Neural cell (in vitro differentiated cells): Measurements from ENCODE around the gene F2R. TPM values are rescaled to one million over a fixed set of nuclear protein-coding genes. Genes with fewer than 3 reads are reported as not detected.

Source experiments
- H2AFZ ChIP-seq: fragments of 200-600, 300-800 bp; sonication (generic), shearing (Covaris generic); 2 replicates; pipeline ENCODE4 v1.6.0; 2014; ENCODE audit warnings: low read depth, mild to moderate bottlenecking, antibody characterized with exemption, low read length, moderate library complexity
- H3F3A ChIP-seq: fragments of 200-600 bp; shearing (Covaris generic); 2 replicates; pipeline ENCODE4 v1.6.1; 2016; ENCODE audit warnings: mild to moderate bottlenecking, moderate library complexity, mixed read lengths, antibody characterized with exemption, low read length; ENCODE audit not compliant: insufficient read depth, poor library complexity, severe bottlenecking
- H3K27ac ChIP-seq: fragments of 200-600, 300-800 bp; sonication (generic), shearing (Covaris generic); 2 replicates; pipeline ENCODE4 v1.5.1; 2014; ENCODE audit warnings: mild to moderate bottlenecking, low read length, moderate library complexity
- H3K27me3 ChIP-seq: fragments of 300-800, 200-600 bp; sonication (generic), shearing (Covaris generic); 2 replicates; pipeline ENCODE4 v1.6.0; 2014; ENCODE audit warnings: mild to moderate bottlenecking, low read depth, low read length, moderate library complexity; ENCODE audit not compliant: insufficient read depth
- H3K36me3 ChIP-seq: fragments of 300-800, 200-600 bp; sonication (generic), shearing (Covaris generic); 2 replicates; pipeline ENCODE4 v1.5.1; 2014; ENCODE audit warnings: mild to moderate bottlenecking, antibody characterized with exemption, low read length, moderate library complexity; ENCODE audit not compliant: insufficient read depth
- H3K4me2 ChIP-seq: fragments of 300-800, 200-600 bp; sonication (generic), shearing (Covaris generic); 2 replicates; pipeline ENCODE4 v1.6.0; 2014; ENCODE audit warnings: mild to moderate bottlenecking, low read length
- H3K4me3 ChIP-seq: fragments of 300-800, 200-600 bp; sonication (generic), shearing (Covaris generic); 2 replicates; pipeline ENCODE4 v1.5.1; 2014; ENCODE audit warnings: mild to moderate bottlenecking, low read length, moderate library complexity
- H3K79me2 ChIP-seq: fragments of 200-600 bp; shearing (Covaris generic); replicated peaks from 2 replicates; pipeline ENCODE4 v1.6.0; 2014; ENCODE audit warnings: mild to moderate bottlenecking, low read length, moderate library complexity; ENCODE audit not compliant: insufficient read depth
- H3K9ac ChIP-seq: fragments of 300-800, 200-600 bp; sonication (generic), shearing (Covaris generic); 2 replicates; pipeline ENCODE4 v1.6.1; 2016; ENCODE audit warnings: mild to moderate bottlenecking, low read length, mixed read lengths
- H3K9me2 ChIP-seq: fragments of 200-600 bp; shearing (Covaris generic); 2 replicates; pipeline ENCODE4 v1.6.1; 2016; ENCODE audit warnings: mild to moderate bottlenecking, low read length, mixed read lengths; ENCODE audit not compliant: insufficient read depth
- H3K9me3 ChIP-seq: fragments of 200-600, 300-800 bp; sonication (generic), shearing (Covaris generic); 2 replicates; pipeline ENCODE4 v1.6.1; 2016; ENCODE audit warnings: mild to moderate bottlenecking, mixed run types, low read length, moderate library complexity, mixed read lengths
- H4K20me1 ChIP-seq: fragments of 200-600 bp; shearing (Covaris generic); 2 replicates; pipeline ENCODE4 v1.6.1; 2016; ENCODE audit warnings: mild to moderate bottlenecking, mixed run types; ENCODE audit not compliant: insufficient read depth
- CTCF ChIP-seq: fragments of 450-650 bp; IDR thresholded peaks from 2 replicates; pipeline ENCODE4 v1.5.1; 2014; ENCODE audit warnings: antibody characterized with exemption, mild to moderate bottlenecking, moderate library complexity; ENCODE audit not compliant: poor library complexity, severe bottlenecking
- EP300 ChIP-seq: fragments of 450-650 bp; conservative IDR thresholded peaks from 2 replicates; pipeline ENCODE4 v1.6.1; 2014; ENCODE audit warnings: antibody characterized with exemption, mild to moderate bottlenecking, moderate library complexity; ENCODE audit not compliant: poor library complexity, severe bottlenecking
- EZH2 ChIP-seq: fragments of 200-600, 300-800 bp; shearing (Covaris generic), sonication (generic); IDR thresholded peaks from 2 replicates; pipeline ENCODE4 v1.6.1; 2014; ENCODE audit warnings: antibody characterized with exemption, low read length, borderline replicate concordance, mild to moderate bottlenecking; ENCODE audit not compliant: insufficient read depth, poor library complexity, severe bottlenecking
- MXI1 ChIP-seq: fragments of 450-650 bp; conservative IDR thresholded peaks from 2 replicates; pipeline ENCODE4 v1.6.1; 2014; ENCODE audit warnings: antibody characterized with exemption, mild to moderate bottlenecking; ENCODE audit not compliant: poor library complexity, severe bottlenecking
- POLR2AphosphoS5 ChIP-seq: IDR thresholded peaks from 2 replicates; pipeline ENCODE4 v1.6.1; 2012
- RAD21 ChIP-seq: fragments of 450-650 bp; conservative IDR thresholded peaks from 2 replicates; pipeline ENCODE4 v1.6.1; 2014; ENCODE audit warnings: antibody characterized with exemption, mild to moderate bottlenecking, moderate library complexity
- REST ChIP-seq: IDR thresholded peaks from 2 replicates; pipeline ENCODE4 v1.6.1; 2012; ENCODE audit warnings: borderline replicate concordance
- SMC3 ChIP-seq: fragments of 450-650 bp; conservative IDR thresholded peaks from 2 replicates; pipeline ENCODE4 v1.6.1; 2014; ENCODE audit warnings: antibody characterized with exemption, mild to moderate bottlenecking, moderate library complexity; ENCODE audit not compliant: poor library complexity
- TAF1 ChIP-seq: IDR thresholded peaks from 2 replicates; pipeline ENCODE4 v1.6.1; 2012; ENCODE audit warnings: low read depth
- polyA plus RNA-seq: library from polyadenylated mRNA; depleted of rRNA; stranded (reverse); fragments of >200 nt; gene quantifications from 2 replicates; pipeline ENCODE4 v1.2.3, GENCODE V29; 2014

The F2R gene
- polyA plus RNA-seq, 1 donor from 2014 or later, result 35.9 TPM

- no peak overlapping the region for H2AFZ ChIP-seq
- H3K27me3 ChIP-seq, result no peaks in the 10 kb centered on the region
- H3K4me3 ChIP-seq, result no peak overlapping the region
- no peak overlapping the region for H3K9ac ChIP-seq
- no peaks in the 10 kb centered on the region for H4K20me1 ChIP-seq
- no peak overlapping the region for H3K27ac ChIP-seq
- no peaks in the 10 kb centered on the region for H3F3A ChIP-seq
- no peaks in the 10 kb centered on the region for H3K9me3 ChIP-seq
- TF ChIP-seq EZH2, result no peak
- TF ChIP-seq REST, result no peak
- TF ChIP-seq CTCF, result no peak
- no peak for TF ChIP-seq SMC3
- no peak for TF ChIP-seq MXI1
- TF ChIP-seq POLR2AphosphoS5, result no peak
- TF ChIP-seq RAD21, result no peak
- TF ChIP-seq EP300, result no peak
- no peak for TF ChIP-seq TAF1
- no peak overlapping the region for H3K4me2 ChIP-seq
- peaks cover 32% of the 10 kb centered on the region for H3K79me2 ChIP-seq
- no peaks in the 10 kb centered on the region for H3K9me2 ChIP-seq
- H3K36me3 ChIP-seq, result peaks cover 13% of the 10 kb centered on the region
Measured at GRCh38 chr5:76728965-76729364, 13.0 kb downstream of the F2R start.

- Histone ChIP-seq H3K79me2 (peaks cover 26% of the 10 kb centered on the region), H2AFZ (no peak overlapping the region), H3K4me3 (no peak overlapping the region), H3K27ac (no peak overlapping the region), H3F3A (no peaks in the 10 kb centered on the region), H3K36me3 (peaks cover 13% of the 10 kb centered on the region), H3K9me3 (no peaks in the 10 kb centered on the region), H3K9me2 (no peaks in the 10 kb centered on the region), H3K4me2 (no peak overlapping the region), H3K27me3 (no peaks in the 10 kb centered on the region), H4K20me1 (no peaks in the 10 kb centered on the region), H3K9ac (no peak overlapping the region)
- TF ChIP-seq RAD21 (no peak), EP300 (no peak), EZH2 (no peak), MXI1 (no peak), CTCF (no peak), POLR2AphosphoS5 (no peak), TAF1 (no peak), SMC3 (no peak), REST (no peak)
Measured at GRCh38 chr5:76729373-76730290, 13.7 kb downstream of the F2R start.
